NCI-H774 (cell line): ENCODE data around the gene BFSP2.
"Not testable (repeated sequence)": the region's sequence is repeated elsewhere in the genome, so short reads cannot be mapped to it uniquely, and the experiment has no call there.

Experiments used
- DNase-seq: peaks from one replicate; lab custom pipeline; 2025; lab: John Stamatoyannopoulos, UW

BFSP2 gene

DNA sequence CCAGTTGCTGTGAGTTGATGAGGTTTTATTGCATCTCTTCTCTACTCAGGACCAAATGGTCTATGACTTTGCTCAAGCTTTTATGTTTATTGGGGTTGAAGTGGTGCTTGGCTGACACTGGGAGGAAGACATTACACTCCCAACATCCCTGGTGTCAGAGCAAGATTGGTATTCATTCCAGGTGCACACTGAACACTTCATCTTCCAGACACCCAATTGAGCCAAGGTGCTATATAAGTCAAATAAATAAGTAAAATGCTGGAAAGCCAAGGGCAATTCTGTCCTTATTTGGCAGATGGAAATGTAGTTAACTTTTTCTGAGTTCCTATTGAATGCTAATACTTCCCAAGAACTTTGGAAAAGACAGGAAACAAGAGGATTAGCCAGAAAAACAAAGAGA lies 120.4 kb downstream of the BFSP2 start:
- no peak for DNase-seq

DNA sequence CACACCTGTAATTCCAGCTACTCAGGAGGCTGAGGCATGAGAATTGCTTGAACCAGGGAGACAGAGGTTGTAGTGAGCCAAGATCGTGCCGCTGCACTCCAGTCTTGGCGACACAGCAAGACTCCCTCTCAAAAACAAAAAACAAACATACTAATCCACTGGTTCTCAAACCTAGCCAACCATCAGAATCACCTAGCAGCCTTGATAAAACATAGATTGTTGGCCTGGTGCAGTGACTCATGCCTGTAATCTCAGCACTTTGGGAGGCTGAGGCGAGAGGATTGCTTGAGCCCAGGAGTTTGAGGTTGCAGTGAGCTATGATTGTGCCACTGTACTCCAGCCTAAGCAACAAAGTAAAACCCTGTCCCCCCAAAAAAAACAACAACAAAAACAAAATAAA lies 121.1 kb downstream of the BFSP2 start:
- not testable (repeated sequence) for DNase-seq

DNA sequence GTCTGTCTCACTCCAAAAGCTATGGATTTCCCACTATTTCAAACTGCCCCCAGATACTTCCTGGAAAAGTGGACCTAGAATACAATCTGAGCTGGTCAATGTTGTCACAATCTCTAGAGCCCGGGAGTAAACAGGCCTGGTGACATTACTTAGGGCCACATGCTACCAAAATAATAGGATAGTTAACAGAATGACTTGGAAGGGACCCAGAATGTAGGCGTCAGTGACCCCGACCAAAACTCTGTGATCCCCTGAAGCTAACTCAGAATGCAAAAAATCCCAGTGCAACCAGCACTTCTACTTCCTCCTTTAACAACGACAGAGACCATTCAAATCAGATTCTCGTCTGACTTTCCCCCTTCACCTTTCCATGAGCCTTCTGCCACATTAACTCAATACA lies 122.1 kb downstream of the BFSP2 start:
- DNase-seq = no peak

DNA sequence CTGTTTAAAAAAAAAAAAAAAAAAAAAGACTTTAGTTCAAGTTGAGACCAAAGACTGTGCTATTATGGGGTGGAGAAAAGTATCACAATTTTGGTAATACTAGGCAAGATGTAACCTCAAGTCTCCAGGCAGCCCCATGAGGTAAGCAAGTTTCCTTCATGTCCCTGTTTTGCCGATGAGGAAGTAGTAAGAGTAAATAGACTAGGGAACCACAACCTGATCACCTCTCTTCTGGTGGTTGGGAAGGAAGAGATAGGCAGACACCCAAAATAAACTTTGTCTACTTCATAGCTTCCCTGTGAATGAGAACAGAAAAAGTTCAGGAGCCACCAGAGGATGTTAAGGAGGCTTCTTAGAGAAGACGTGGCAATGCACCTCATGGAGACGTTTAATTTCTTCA lies 123.9 kb downstream of the BFSP2 start:
- not testable (repeated sequence) for DNase-seq
